Type B pancreatic cell (in vitro differentiated cells): ENCODE data around the gene ESF1. TPM values are rescaled to one million over a fixed set of nuclear protein-coding genes. Genes with fewer than 3 reads are reported as not detected.

Experiments used
- DNase-seq: peaks from one replicate; pipeline ENCODE4 v3.0.0; 2021; ENCODE audit warnings: mixed read lengths; ENCODE audit not compliant: unreplicated experiment; ENCODE audit errors: extremely low spot score
- H3K27ac Mint-ChIP-seq: 2 replicates; pipeline ENCODE4 v1.8.0; 2021; ENCODE audit warnings: mild to moderate bottlenecking, mixed read lengths
- H3K27me3 Mint-ChIP-seq: 2 replicates; pipeline ENCODE4 v1.8.0; 2021; ENCODE audit warnings: mixed read lengths
- H3K36me3 Mint-ChIP-seq: 2 replicates; pipeline ENCODE4 v1.8.0; 2021; ENCODE audit warnings: mixed read lengths
- H3K4me1 Mint-ChIP-seq: one replicate; pipeline ENCODE4 v1.8.0; 2021; ENCODE audit warnings: mixed read lengths; ENCODE audit not compliant: unreplicated experiment
- H3K4me3 Mint-ChIP-seq: 2 replicates; pipeline ENCODE4 v1.8.0; 2021; ENCODE audit warnings: mild to moderate bottlenecking, mixed read lengths
- H3K9me3 Mint-ChIP-seq: 2 replicates; pipeline ENCODE4 v1.8.0; 2021; ENCODE audit warnings: mixed read lengths
- total RNA-seq: library from RNA; stranded (reverse); gene quantifications from 2 replicates; pipeline ENCODE4 v1.2.1, GENCODE V29; 2021; ENCODE audit warnings: low replicate concordance
- TF ChIP-seq, protein P1 (sequence below): fragments of 200-600 bp; sonication (generic); conservative IDR thresholded peaks from 2 replicates; pipeline ENCODE4 v1.5.0; 2021; ENCODE audit warnings: antibody characterized with exemption, mild to moderate bottlenecking

Gene ESF1
- total RNA-seq, 1 donor from 2014 or later = 17.7 TPM

DNA sequence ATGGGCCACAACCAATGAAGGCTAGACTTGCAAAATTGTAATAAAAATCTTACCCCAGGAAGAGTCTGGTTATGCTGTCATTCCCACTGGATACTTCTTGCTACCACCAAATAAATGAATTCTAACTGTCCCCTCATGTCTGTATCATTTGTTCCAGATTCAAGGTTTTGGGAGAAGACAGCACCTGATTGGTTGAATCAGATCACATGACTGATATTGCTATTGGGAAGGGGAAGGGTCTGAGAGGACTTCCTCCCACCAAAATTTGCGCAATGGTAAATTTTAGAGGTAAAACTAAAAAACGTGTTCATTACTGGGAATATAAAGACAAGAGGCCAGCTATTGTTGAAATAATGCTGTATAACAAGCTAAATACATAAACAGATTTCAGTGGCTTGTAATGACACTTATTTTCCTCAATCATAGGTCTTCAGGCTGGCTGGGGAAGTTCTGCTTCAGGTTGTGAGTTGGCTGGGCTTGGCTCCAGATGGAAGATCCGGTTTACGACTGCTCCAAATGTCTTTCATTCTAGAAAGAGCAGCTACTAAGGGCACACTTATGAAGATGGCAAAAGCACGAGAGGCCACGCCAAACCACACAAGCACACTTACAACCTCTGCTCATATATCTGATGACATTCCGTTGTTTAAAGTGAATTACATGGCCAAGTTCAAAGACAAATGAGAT is 118.9 kb downstream of the ESF1 start:
- TF ChIP-seq, protein P1, sequence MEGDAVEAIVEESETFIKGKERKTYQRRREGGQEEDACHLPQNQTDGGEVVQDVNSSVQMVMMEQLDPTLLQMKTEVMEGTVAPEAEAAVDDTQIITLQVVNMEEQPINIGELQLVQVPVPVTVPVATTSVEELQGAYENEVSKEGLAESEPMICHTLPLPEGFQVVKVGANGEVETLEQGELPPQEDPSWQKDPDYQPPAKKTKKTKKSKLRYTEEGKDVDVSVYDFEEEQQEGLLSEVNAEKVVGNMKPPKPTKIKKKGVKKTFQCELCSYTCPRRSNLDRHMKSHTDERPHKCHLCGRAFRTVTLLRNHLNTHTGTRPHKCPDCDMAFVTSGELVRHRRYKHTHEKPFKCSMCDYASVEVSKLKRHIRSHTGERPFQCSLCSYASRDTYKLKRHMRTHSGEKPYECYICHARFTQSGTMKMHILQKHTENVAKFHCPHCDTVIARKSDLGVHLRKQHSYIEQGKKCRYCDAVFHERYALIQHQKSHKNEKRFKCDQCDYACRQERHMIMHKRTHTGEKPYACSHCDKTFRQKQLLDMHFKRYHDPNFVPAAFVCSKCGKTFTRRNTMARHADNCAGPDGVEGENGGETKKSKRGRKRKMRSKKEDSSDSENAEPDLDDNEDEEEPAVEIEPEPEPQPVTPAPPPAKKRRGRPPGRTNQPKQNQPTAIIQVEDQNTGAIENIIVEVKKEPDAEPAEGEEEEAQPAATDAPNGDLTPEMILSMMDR = no peak

More for the DNA sequence above, 118.9 kb downstream of the ESF1 start:
- H3K27ac Mint-ChIP-seq = no peak overlapping the region
- H3K4me3 Mint-ChIP-seq = no peak overlapping the region
- H3K4me1 Mint-ChIP-seq = no peaks in the 10 kb centered on the region
- H3K36me3 Mint-ChIP-seq = no peaks in the 10 kb centered on the region
- no peaks in the 10 kb centered on the region for H3K9me3 Mint-ChIP-seq
- H3K27me3 Mint-ChIP-seq = peaks cover 4% of the 10 kb centered on the region
- no peak for DNase-seq

Other genes starting within 250 kb of the ESF1 start
- gene TASP1, start 146.0 kb downstream of the ESF1 start, total RNA-seq = 15.1 and 16.7 TPM in 2 replicates
- gene NDUFAF5, start 109 bp upstream of the ESF1 start, total RNA-seq = 24.6 and 26.1 TPM in 2 replicates
- not detected in 2 replicates for gene SEL1L2, start 205.7 kb upstream of the ESF1 start, total RNA-seq
- gene MACROD2, start 210.6 kb upstream of the ESF1 start, total RNA-seq = 5.9 and 6.7 TPM in 2 replicates